Neuronal stem cell (in vitro differentiated cells): ENCODE data around the gene CCDC192.

Experiments used
- DNase-seq: peaks from one replicate; pipeline ENCODE4 v3.0.0-alpha.2; 2013; ENCODE audit warnings: low spot score
- H2AFZ ChIP-seq: one replicate; pipeline ENCODE4 v1.6.1; 2013; ENCODE audit warnings: mild to moderate bottlenecking, low read length, inconsistent platforms
- H2AK5ac ChIP-seq: 2 replicates; pipeline ENCODE4 v1.6.1; 2013; ENCODE audit warnings: low read depth, mild to moderate bottlenecking, inconsistent platforms, low read length, moderate library complexity, mixed read lengths
- H2BK120ac ChIP-seq: 2 replicates; pipeline ENCODE4 v1.6.1; 2013; ENCODE audit warnings: low read depth, mild to moderate bottlenecking, inconsistent platforms, low read length, moderate library complexity, mixed read lengths
- H2BK12ac ChIP-seq: one replicate; pipeline ENCODE4 v1.6.1; 2013; ENCODE audit warnings: low read length, inconsistent platforms
- H2BK15ac ChIP-seq: 2 replicates; pipeline ENCODE4 v1.6.1; 2013; ENCODE audit warnings: mild to moderate bottlenecking, low read length, inconsistent platforms, mixed read lengths
- H2BK5ac ChIP-seq: one replicate; pipeline ENCODE4 v1.6.1; 2013; ENCODE audit warnings: inconsistent platforms, mild to moderate bottlenecking, low read length, moderate library complexity
- H3K14ac ChIP-seq: one replicate; pipeline ENCODE4 v1.6.1; 2013; ENCODE audit warnings: low read length, inconsistent platforms
- H3K18ac ChIP-seq: 2 replicates; pipeline ENCODE4 v1.6.1; 2013; ENCODE audit warnings: low read length, inconsistent platforms
- H3K23ac ChIP-seq: 2 replicates; pipeline ENCODE4 v1.6.1; 2013; ENCODE audit warnings: low read depth, mild to moderate bottlenecking, mixed read lengths, low read length, inconsistent platforms; ENCODE audit not compliant: poor library complexity
- H3K27ac ChIP-seq: replicated peaks from 3 replicates; pipeline ENCODE4 v1.5.1; 2013; ENCODE audit warnings: low read length, inconsistent platforms
- H3K27me3 ChIP-seq, 3 experiments: 2 replicates each; pipeline ENCODE4 v1.6.1; 2013; ENCODE audit warnings: low read length in 3 of 3, mild to moderate bottlenecking in 2 of 3, inconsistent platforms in 1 of 3, low read depth in 1 of 3, mixed read lengths in 1 of 3, moderate library complexity in 1 of 3; ENCODE audit not compliant: control insufficient read depth in 3 of 3, insufficient read depth in 3 of 3
- H3K36me3 ChIP-seq, 2 donors: replicated peaks in 1 of 2; 2 replicates each; pipeline ENCODE4 v1.6.1; 2013; ENCODE audit warnings: low read length in 2 of 2; ENCODE audit not compliant: control insufficient read depth in 2 of 2, insufficient read depth in 2 of 2
- H3K4ac ChIP-seq: 2 replicates; pipeline ENCODE4 v1.6.1; 2013; ENCODE audit warnings: inconsistent platforms, mild to moderate bottlenecking, low read length, moderate library complexity
- H3K4me1 ChIP-seq, 2 donors: 1 replicate in 1 of 2; 2 replicates in 1 of 2; pipeline ENCODE4 v1.6.1; 2013; ENCODE audit warnings: low read length in 2 of 2, low read depth in 1 of 2; ENCODE audit not compliant: control insufficient read depth in 2 of 2, insufficient read depth in 1 of 2
- H3K4me2 ChIP-seq: one replicate; pipeline ENCODE4 v1.6.1; 2013; ENCODE audit warnings: mild to moderate bottlenecking, low read length, inconsistent platforms; ENCODE audit not compliant: insufficient read depth, poor library complexity, severe bottlenecking
- H3K4me3 ChIP-seq, 2 donors: 2 replicates each; pipeline ENCODE4 v1.5.1; 2013; ENCODE audit warnings: low read length in 2 of 2, mild to moderate bottlenecking in 2 of 2, inconsistent platforms in 1 of 2, moderate library complexity in 1 of 2
- H3K79me1 ChIP-seq: one replicate; pipeline ENCODE4 v1.6.1; 2013; ENCODE audit warnings: low read depth, mild to moderate bottlenecking, inconsistent platforms, low read length, moderate library complexity
- H3K9ac ChIP-seq: one replicate; pipeline ENCODE4 v1.6.1; 2013; ENCODE audit warnings: mild to moderate bottlenecking, low read depth, low read length, inconsistent platforms; ENCODE audit not compliant: poor library complexity
- H3K9me3 ChIP-seq, 2 donors: replicated peaks in 1 of 2; 2 replicates each; pipeline versions ENCODE3 to v1.6.1; 2013; ENCODE audit warnings: low read length in 2 of 2, mild to moderate bottlenecking in 2 of 2, inconsistent platforms in 1 of 2, low read depth in 1 of 2, mixed read lengths in 1 of 2, moderate library complexity in 1 of 2; ENCODE audit not compliant: control insufficient read depth in 2 of 2, insufficient read depth in 1 of 2
- H4K8ac ChIP-seq: one replicate; pipeline ENCODE4 v1.6.1; 2013; ENCODE audit warnings: low read depth, mild to moderate bottlenecking, inconsistent platforms, low read length, moderate library complexity
- H4K91ac ChIP-seq: one replicate; pipeline ENCODE4 v1.6.1; 2013; ENCODE audit warnings: low read length, low read depth, mild to moderate bottlenecking, inconsistent platforms; ENCODE audit not compliant: poor library complexity
- WGBS, 2 donors: extraction: QIAGEN DNeasy Blood & Tissue Kit; methylation state at CpG; one replicate each; pipeline ENCODE4 v1.1.7; 2013; ENCODE audit warnings: missing lambda C conversion rate in 2 of 2, mixed read lengths in 1 of 2; ENCODE audit not compliant: insufficient read length in 2 of 2, insufficient replicate concordance in 1 of 2; ENCODE audit errors: extremely low coverage in 2 of 2; 5-methylcytosine and 5-hydroxymethylcytosine counted together

The CCDC192 gene

DNA sequence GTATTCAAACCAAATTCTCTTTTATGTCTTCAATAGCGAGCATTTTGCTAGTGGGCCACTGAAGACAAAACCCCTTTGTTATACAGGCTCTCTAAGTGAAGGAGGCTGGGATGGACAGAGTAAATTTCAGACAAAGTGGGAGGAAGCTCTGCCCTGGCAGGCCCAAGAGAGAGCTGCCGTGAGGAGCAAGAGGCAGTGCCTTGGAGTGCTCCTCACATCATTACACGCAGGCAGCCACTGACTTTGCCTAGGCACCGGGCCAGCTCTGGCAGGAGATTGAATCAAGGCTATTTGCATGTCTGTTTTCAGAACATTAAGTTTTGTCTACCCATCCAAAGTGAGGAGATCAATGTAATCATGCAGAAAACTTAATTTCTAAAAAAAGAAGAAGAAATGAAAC, 167.7 kb downstream of the CCDC192 start:
- Histone ChIP-seq H3K14ac (no peak overlapping the region), H3K4ac (no peak overlapping the region), H3K27me3 (no peaks in the 10 kb centered on the region), H3K4me1 (peaks cover 3 to 7% of the 10 kb centered on the region in 2 donors), H4K8ac (no peak overlapping the region), H3K9me3 (no peaks in the 10 kb centered on the region), H4K91ac (no peak overlapping the region), H2BK5ac (no peak overlapping the region), H2BK15ac (no peak overlapping the region), H3K36me3 (no peaks in the 10 kb centered on the region), H3K4me3 (no peak overlapping the region), H3K4me2 (no peak overlapping the region), H3K18ac (peak overlapping the region; percentile 49), H3K23ac (no peak overlapping the region), H2BK12ac (no peak overlapping the region), H3K27ac (no peak overlapping the region), H2BK120ac (no peak overlapping the region), H3K9ac (no peak overlapping the region), H2AFZ (no peak overlapping the region), H3K79me1 (no peaks in the 10 kb centered on the region), H2AK5ac (no peak overlapping the region)
- no CpG with 5 or more reads among the region's 4 CpGs for WGBS, 2 donors
- no peak for DNase-seq

DNA sequence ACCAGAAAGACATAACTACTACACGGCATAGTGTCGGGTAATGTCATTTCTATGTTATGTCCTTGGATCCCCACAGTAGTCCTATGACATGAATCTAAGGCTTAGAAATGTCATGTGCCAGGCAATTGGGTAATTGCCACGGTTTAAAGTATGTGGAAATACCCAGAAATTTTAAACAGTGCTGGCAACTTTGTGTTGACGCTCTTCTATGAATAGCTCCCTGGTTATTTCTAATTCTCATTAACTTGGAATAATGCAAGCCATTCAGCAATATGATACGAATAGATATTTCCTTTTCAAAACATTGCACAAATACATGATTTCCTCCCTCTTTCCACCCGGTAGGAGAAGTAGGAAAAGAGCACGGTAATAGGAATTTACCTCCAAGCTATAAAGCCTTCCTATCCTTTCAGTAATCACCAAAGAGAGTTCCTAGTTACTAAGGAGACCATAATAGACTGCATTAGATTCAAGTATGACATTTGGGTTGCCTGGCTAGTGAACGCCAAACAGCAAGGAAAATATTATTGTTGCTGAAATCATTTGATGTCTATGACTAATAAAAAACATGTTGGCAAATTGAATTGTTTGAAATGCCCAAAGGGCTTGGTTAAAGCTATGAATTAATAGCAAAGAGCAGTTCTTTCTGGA, 168.4 kb downstream of the CCDC192 start:
- H3K4me1 ChIP-seq: peaks cover 3 to 7% of the 10 kb centered on the region in 2 donors
- H2AK5ac ChIP-seq: no peak overlapping the region
- no peaks in the 10 kb centered on the region for H3K9me3 ChIP-seq
- H3K4ac ChIP-seq: no peak overlapping the region
- H3K4me3 ChIP-seq: no peak overlapping the region
- no peak overlapping the region for H2AFZ ChIP-seq
- H3K23ac ChIP-seq: no peak overlapping the region
- no peaks in the 10 kb centered on the region for H3K79me1 ChIP-seq
- no peak overlapping the region for H3K27ac ChIP-seq
- H4K91ac ChIP-seq: no peak overlapping the region
- no CpG with 5 or more reads among the region's 8 CpGs for WGBS, 2 donors
- no peak overlapping the region for H3K14ac ChIP-seq
- H2BK12ac ChIP-seq: no peak overlapping the region
- no peaks in the 10 kb centered on the region for H3K36me3 ChIP-seq
- DNase-seq: no peak
- no peak overlapping the region for H2BK120ac ChIP-seq
- no peaks in the 10 kb centered on the region for H3K27me3 ChIP-seq
- no peak overlapping the region for H4K8ac ChIP-seq
- no peak overlapping the region for H3K18ac ChIP-seq
- no peak overlapping the region for H3K9ac ChIP-seq
- H2BK15ac ChIP-seq: no peak overlapping the region
- no peak overlapping the region for H3K4me2 ChIP-seq
- H2BK5ac ChIP-seq: no peak overlapping the region

DNA sequence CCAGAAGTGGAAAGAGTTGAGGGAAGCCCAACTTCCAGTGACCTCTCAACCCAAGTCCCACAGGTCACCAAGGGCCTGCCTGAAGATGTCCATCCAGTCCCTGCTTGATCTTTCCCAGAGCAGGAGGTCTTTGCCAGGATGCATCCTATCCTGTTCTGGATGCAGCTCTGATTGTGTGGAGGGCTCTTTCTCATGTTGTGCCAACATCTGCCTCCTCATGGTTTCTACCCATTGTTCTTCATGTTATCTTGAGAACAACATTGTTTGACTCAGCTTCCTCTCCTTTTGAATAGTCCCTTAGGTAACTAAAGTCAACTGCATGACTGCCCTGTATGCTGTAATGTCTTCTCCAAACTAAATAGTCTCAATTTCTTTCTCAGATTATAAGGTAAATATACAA, 169.3 kb downstream of the CCDC192 start:
- Histone ChIP-seq H3K36me3 (no peaks in the 10 kb centered on the region), H3K27ac (no peak overlapping the region), H3K4ac (no peak overlapping the region), H4K91ac (no peak overlapping the region), H3K4me1 (peaks cover 3 to 10% of the 10 kb centered on the region in 2 donors), H3K23ac (no peak overlapping the region), H3K9ac (no peak overlapping the region), H2AK5ac (no peak overlapping the region), H3K18ac (no peak overlapping the region), H2AFZ (no peak overlapping the region), H3K4me2 (no peak overlapping the region), H2BK120ac (no peak overlapping the region), H3K27me3 (no peaks in the 10 kb centered on the region), H2BK15ac (no peak overlapping the region), H4K8ac (no peak overlapping the region), H3K14ac (no peak overlapping the region), H3K79me1 (no peaks in the 10 kb centered on the region), H3K4me3 (no peak overlapping the region), H2BK12ac (no peak overlapping the region), H2BK5ac (no peak overlapping the region), H3K9me3 (no peaks in the 10 kb centered on the region)
- no peak for DNase-seq

DNA sequence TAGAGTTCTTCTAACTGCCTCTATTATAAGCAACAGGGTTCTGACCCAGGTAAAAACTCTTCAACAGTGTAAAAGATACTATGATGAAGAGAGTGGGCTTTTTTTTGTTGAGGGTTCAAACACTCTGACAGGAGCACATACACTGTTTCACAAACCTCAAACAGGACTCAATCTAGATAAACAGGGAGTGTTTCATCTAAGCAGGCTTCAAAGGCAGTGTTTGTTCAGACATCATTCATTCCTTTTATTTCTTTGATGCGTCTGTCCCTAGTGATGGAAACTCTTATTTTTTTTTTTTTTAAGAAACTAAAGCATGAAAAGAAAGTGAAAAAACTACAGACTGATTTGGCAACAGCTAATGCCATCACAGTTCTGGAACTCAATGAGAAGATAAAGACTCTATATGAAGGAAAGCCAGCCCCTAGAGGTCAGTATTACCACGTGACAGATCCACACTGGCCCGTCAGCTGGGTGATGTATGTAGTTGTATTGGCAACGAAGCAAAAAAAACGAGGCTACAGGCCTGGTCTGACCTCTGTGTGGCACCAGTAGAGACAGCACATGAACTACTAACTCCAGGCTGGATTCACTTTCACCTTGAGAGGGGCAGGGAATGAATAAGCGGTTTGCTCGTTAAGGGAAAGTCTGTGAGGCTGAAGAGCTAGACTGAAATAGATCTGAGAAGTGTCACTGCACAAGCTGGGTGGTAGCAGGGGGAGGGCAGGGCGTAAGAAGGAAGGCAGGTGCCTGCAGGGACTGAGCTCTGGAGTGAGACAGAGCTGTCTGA, 172.2 kb downstream of the CCDC192 start:
- H4K8ac ChIP-seq: no peak overlapping the region
- H2BK120ac ChIP-seq: no peak overlapping the region
- no peak overlapping the region for H2BK15ac ChIP-seq
- H2AFZ ChIP-seq: peak overlapping the region; percentile 72
- peaks cover 3 to 13% of the 10 kb centered on the region in 2 donors for H3K4me1 ChIP-seq
- H3K23ac ChIP-seq: no peak overlapping the region
- H2AK5ac ChIP-seq: no peak overlapping the region
- H3K18ac ChIP-seq: no peak overlapping the region
- H3K9ac ChIP-seq: no peak overlapping the region
- no peak overlapping the region for H3K27ac ChIP-seq
- no peak overlapping the region for H2BK5ac ChIP-seq
- H4K91ac ChIP-seq: no peak overlapping the region
- WGBS, 2 donors: no CpG with 5 or more reads among the region's 8 CpGs
- no peak overlapping the region for H3K4me2 ChIP-seq
- no peaks in the 10 kb centered on the region for H3K79me1 ChIP-seq
- no peak overlapping the region for H3K4ac ChIP-seq
- no peak overlapping the region for H3K4me3 ChIP-seq
- DNase-seq: peak; percentile 14
- H3K27me3 ChIP-seq: no peaks in the 10 kb centered on the region
- no peaks in the 10 kb centered on the region for H3K36me3 ChIP-seq
- no peak overlapping the region for H2BK12ac ChIP-seq
- no peaks in the 10 kb centered on the region for H3K9me3 ChIP-seq
- no peak overlapping the region for H3K14ac ChIP-seq
